GM18951 (cell line): ENCODE measurements around the gene MAPKAPK5.

Source experiments
- POLR2A ChIP-seq: IDR thresholded peaks from 4 replicates; pipeline ENCODE4 v1.6.1; 2011; ENCODE audit warnings: mild to moderate bottlenecking; ENCODE audit not compliant: insufficient read length, insufficient read depth; ENCODE audit errors: extremely low read depth
- in situ Hi-C: fragments of 300-500 bp; cut with MboI; formaldehyde crosslinking; loops from one replicate; pipeline ENCODE4 v1.12.0; 2022; ENCODE audit warnings: low sequenced_read_pairs, mixed read lengths, inconsistent platforms; ENCODE audit not compliant: unreplicated experiment

The MAPKAPK5 gene

DNA sequence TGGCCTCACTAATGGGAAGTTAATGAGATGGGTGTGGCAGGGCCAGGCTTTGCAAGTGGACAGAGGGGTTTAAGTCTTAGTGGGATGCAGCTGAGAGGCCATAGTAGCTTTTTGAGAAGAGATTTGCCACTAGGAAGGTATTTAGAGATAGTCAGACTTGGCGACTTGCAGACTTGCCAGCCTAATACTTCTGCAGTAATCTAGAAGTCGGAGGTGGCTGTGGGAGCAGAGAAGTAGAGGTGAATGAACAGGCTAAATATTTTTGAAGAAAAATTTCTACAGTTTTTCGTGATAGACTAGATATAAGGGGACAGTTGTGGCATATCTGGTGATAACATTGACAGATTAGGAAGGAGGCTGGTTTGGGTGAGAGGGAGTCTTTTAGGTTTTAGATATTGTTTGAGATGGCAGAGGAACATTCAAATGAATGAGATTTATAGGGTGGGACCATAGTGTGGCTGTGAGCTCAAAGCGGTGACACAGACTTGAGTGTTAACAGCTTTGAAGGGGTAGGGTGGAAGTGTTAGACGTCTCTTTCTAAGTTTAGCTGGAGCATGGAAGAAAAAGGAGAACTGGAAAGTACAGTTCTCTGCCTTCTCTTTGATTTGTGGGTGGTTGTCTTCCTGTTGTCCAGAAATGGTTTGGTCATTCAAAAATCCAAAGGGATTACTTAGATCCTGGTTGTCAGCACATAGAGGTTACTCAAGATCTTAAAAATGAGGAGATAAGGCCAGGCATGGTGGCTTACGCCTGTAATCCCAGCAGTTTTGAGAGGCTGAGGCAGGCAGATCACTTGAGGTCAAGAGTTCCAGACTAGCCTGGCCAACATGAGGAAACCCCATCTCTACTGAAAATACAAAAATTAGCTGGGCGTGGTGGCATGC, 44.9 kb downstream of the MAPKAPK5 start:
- in situ Hi-C loops: no loop called here
- no peak for TF ChIP-seq POLR2A

DNA sequence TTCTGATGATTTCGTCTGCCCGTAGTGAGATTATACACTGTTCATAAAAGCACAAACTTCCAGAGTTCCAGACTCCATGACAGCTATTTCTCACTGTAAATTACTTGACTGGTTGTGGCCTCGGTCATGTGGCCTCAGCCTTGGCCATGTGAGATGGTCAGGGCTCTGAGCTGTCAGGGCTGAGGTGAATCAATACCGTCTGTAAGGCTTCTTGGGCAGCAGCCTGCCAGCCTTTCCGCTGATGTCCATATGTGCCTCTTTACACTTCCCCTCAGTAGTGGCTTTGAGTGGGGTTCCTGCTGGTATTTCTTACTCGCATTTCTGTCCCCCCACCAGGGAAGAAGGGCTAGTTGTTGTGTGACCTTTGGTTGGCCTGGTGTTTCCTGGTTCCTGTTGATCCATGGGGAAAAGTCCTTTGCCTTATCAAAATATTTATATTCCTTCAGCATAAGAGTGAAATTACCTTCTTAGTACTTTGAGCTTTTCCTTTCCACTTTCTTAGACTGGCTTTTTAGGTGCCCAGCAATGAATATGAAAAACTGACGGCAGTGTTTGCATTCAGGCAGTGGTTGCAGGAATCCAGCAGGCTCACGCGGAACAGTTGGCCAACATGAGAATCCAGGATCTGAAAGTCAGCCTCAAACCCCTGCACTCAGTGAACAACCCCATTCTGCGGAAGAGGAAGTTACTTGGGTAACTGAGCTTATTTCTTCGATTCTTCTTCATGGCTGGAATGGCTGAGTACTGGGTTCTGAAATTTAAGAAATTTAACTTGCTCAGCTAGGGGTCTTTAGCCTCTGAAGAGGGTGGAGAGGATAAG, 46.1 kb downstream of the MAPKAPK5 start:
- TF ChIP-seq POLR2A: no peak
- in situ Hi-C loops: no loop called here

DNA sequence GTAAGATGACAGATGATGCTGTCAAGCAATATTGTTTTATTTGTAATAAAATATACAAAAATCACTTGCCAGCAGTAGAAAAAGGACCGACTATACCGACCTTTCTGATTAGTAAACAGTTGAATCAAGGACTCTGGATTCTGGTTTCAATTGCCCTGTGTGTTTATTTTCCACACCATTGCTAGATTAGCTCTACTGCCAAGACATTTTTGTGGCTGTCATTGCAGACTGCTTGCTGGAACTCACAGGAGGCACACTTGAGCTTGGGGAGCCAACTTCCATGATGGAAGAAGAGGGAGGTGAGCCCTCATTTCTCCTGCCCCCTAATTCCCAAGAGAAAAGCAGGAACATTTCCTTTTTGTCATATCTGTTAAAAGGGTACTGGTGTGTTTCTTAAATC, 51.3 kb downstream of the MAPKAPK5 start:
- in situ Hi-C loops: no loop called here

DNA sequence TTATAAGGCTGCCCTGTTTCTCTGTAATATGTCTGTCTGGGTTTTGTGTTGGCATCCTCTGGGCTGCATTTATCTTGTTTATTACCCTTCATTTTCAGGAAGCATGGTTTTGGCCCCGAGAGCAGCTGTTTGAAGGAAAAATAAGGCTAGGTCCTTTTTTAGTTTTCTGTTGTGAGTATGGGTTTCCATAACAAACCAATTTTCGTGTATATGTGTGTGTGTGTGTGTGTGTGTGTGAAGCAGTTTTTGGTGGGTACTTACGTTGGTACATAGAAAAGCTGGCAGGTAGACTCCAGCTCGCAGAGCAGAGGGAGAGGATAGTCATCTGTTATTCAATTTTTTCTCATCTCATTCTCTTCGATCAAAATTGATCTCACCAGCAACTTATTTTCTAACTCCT, 52.5 kb downstream of the MAPKAPK5 start:
- in situ Hi-C loops: no loop called here
- TF ChIP-seq POLR2A: no peak

More for the DNA sequence above, 51.3 kb downstream of the MAPKAPK5 start:
- TF ChIP-seq POLR2A: no peak

DNA sequence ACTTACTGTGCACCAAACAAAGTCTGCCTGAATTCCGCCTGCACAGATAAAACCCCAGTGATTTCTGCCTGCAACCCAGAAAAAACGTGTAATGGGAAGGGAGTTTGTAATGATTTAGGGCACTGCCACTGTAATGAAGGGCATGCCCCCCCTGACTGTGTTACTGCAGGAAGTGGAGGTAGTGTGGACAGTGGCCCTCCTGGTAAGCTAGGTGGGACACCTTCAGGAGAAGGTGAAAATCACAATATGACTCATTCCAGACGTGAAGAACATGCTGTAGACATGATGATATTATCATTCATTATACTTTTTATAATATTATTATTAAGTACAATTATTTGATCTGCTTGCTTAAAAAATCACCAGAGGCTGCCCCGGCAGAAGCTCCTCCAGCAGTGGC, 59.2 kb downstream of the MAPKAPK5 start:
- in situ Hi-C loops: no loop called here
- TF ChIP-seq POLR2A: no peak

DNA sequence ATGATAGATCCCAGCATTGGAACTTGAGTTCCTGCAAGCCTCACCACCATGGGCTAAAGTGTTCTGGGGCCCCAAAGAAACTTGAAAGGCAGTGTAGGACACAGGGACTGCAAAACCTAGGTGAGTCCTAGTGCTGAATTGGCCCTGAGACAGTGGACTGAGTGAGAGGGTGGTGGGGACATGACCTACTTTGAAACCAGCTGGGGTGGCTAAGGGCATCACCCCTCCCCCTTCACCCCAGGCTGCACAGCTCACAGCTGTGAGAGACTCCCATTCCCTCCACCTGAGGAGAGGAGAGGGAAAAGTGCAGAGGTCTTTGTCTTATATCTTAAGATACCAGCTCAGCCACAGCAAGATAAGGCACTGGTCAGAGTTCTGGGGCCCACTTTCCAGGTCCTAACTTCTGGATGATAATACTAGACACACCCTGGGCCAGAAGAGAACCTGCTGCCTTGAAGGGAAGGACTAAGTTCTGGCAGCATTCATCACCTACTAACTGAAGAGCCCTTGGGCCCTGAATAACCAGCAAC, 62.5 kb downstream of the MAPKAPK5 start:
- in situ Hi-C loops: no loop called here

DNA sequence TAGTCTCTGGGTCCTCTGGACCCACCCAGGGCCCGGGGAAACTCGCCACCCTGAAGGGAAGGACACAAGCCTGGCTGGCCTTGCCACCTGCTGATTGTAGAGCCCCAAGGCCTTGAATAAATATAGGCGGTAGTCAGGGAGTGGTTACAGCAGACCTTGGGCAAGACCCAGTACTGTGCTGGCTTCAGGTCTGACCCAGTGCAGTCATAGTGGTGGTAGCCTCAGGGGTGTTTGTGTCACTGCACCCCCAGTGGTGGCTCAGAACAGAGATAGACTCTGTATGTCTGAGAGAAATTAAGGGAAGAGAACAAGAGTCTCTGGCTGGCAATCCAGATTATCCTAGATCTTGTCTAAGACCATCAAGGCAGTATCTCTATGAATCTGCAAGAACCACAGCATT, 63.5 kb downstream of the MAPKAPK5 start:
- in situ Hi-C loops: no loop called here

More for the DNA sequence above, 62.5 kb downstream of the MAPKAPK5 start:
- no peak for TF ChIP-seq POLR2A

DNA sequence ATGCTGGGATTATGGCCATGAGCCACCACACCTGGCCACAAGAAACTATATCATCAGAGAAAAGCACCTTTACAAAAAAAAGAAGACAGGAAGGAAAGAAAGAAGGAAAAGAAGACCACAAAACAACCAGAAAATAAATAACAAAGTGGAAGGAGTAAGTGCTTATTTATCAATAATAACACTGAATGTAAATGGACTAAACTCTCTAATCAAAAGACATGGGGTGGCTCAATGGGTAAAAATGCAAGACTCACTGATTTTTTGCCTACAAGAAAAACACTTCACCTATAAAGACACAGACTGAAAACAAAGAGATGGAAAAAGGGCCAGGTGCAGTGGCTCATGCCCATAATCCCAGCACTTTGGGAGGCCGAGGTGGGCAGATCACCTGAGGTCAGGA, 65.7 kb downstream of the MAPKAPK5 start:
- in situ Hi-C loops: no loop called here
- TF ChIP-seq POLR2A: no peak

More for the DNA sequence above, 63.5 kb downstream of the MAPKAPK5 start:
- no peak for TF ChIP-seq POLR2A

DNA sequence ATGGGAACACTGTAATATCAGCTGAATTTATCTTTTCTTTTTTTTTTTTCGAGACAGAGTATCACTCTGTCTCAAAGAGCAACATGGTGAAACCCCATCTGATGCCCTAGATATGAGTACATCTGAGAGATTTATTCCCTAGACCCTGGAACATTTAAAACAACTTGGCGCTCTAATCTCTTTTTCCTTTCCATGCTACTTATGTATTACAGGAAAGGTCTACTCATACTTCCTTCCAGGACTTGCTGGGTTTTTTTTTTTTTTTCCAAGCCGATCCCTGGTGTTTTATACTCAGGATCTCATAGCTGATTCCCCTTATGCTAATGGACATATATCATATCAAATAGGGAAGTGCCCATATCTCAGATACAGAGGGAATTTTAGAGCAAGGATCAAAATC, 83.1 kb downstream of the MAPKAPK5 start:
- in situ Hi-C loops: loop anchor here (25.0 kb wide), 1 partner anchor 462 kb away; the partner anchor contains the start of gene HECTD4
- no peak for TF ChIP-seq POLR2A

DNA sequence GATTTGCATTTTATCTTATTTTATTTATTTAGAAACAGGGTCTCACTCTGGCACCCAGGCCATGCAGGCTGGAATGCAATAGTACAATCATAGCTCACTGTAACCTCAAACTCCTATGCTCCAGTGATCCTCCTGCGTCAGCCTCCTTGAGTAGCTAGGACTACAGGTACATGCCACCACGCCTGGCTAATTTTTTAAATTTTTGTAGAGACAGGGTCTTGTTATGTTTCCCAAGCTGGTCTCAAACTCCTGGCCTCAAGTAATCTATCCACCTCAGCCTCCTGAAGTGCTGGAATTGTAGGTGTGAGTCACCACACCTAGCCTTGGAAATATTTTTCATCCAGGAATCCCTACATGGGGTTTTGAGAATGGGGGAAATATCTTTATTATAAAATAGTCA, 84.6 kb downstream of the MAPKAPK5 start:
- TF ChIP-seq POLR2A: no peak
- in situ Hi-C loops: loop anchor here (25.0 kb wide), 1 partner anchor 461 kb away; the partner anchor contains the start of gene HECTD4

DNA sequence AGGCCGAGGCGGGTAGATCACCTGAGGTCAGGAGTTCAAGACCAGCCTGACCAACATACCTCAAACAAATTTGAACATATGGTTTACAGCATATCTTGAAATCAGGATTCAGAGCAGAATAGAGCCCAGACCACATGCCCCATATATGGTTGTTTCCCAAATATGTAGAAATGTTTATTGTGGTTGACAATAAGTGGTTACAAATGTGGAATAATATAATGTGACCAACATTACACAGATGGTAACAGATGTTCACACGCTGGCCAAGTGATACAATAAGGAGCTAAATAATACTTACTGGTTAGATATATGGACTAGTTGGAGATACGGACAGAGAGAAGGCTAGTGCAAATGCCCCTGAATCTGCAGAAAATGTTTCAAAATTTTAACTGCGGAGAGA, 85.3 kb downstream of the MAPKAPK5 start:
- in situ Hi-C loops: loop anchor here (25.0 kb wide), 1 partner anchor 460 kb away; the partner anchor contains the start of gene HECTD4

DNA sequence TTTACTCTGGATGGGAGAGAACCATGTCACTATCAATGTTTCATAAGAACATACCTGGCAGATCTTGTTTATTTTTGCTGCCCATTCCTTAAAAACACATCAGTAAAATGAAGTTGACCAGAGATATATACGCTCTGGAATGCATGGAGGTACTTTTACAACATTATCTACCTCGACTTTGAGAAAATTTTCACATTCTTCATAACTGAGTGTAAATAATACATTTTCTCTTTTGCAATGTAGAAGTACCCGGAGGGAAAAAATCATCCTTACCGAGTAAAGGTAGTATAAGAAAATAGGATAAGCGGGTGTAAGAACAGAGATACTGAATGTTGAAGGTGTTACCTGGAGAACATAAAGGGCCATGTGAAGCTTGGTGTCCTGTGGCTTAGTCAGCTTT, 90.2 kb downstream of the MAPKAPK5 start:
- in situ Hi-C loops: loop anchor here (25.0 kb wide), 1 partner anchor 455 kb away; the partner anchor contains the start of gene HECTD4
- TF ChIP-seq POLR2A: no peak

More for the DNA sequence above, 85.3 kb downstream of the MAPKAPK5 start:
- no peak for TF ChIP-seq POLR2A

DNA sequence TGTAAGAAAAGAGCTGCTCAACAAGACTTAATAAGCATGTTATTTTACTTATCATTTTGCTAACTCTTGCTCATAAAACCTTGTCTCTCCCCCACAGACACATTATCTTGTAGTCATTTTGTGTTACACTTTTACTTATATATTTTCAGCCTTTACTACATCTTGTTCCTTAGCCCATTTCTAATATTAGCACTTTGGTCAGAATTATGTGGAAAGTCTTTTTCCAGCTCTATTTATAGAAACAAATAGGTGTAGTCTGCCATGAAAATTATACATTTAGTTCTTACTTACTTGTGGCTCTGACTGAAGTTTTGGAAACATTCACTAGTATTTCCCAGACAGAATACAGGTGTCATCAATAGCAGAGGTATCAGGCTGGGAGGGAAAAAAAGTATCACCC, 94.8 kb downstream of the MAPKAPK5 start:
- in situ Hi-C loops: loop anchor here (25.0 kb wide), 1 partner anchor 450 kb away; the partner anchor contains the start of gene HECTD4
- TF ChIP-seq POLR2A: no peak
